NCI-H82 treated with DMSO at 0.1 percent for 48 hours (cell line): Measurements from ENCODE around the gene ABTB2.
A peak's percentile ranks its signal among the peaks of the same experiment; 100 is the strongest.

ENCODE experiments used
- DNase-seq: peaks from one replicate; lab custom pipeline; 2025; ENCODE audit not compliant: unreplicated experiment; lab: John Stamatoyannopoulos, UW

The ABTB2 gene

DNA sequence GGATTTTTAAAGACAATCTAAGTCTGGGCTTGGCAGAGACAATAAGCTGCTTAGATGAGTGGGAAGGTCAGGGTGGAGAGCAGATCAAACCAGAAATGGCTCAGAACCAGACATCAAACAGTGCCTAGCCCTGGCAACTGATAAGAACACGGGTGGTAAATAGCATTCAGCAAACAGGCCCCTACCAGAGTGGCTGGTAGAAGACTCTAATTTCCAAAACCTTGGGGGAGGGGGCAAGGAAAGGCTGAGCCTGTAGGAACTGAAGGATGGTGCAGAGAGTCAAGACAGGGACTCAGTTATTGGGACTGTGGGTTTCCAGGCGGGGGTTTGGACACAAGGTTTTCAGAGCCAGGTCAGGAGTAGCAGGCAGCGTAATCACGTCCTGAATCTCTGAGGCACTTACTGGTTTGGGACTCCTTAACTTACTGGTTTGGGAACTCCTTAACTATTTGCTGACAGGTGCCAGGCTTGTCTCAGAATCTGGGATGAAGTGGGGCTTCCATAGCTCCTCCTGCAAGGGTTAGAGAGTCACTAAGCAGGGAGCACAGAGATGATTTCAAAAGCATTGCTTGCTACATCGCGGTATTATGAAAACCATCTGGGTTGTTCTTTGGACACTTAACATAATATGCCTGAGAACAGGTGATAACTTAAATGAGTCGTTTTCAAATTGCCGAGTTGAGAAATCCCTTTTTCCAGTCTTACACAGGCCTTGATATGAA is 5.7 kb upstream of the ABTB2 start:
- DNase-seq, result no peak

DNA sequence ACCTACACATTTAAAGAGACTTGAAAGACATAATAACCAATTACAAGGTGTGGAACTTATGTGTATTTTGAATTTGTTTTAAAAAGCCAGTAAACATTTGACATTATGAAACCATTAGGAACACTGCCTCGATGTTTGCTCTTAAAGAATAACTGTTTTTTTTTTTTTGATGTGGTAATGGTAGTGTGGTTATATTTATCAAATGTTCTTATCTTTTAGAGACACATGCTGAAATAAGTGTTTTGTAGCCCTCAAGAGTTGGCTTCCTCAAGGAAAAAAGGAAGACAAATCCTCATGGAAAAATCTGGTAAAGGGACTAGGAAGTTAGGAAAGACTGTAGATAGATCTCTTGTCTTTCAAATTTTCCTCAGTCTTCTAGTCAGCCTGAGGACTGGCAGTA is 2.2 kb upstream of the ABTB2 start:
- no peak for DNase-seq

DNA sequence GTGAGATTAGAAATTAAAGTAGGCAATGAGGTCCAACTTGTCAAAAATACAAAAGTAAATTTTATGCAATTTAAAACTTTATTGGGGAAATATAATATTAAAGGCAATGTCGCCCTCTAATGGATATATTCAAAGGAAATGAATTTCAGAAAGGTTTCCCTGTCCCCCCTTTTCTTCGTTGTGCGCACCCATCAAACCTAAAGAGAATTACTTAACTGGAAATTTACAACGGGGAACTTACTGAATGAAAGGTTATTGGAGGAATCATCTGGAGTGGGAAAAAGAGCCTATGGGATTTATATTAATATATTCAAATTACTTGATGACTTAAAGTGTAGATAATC is 1.7 kb upstream of the ABTB2 start:
- DNase-seq, result no peak

GRCh38 chr11:34358728-34359547 is 1.1 kb upstream of the ABTB2 start:
- peak; percentile 53 for DNase-seq

DNA sequence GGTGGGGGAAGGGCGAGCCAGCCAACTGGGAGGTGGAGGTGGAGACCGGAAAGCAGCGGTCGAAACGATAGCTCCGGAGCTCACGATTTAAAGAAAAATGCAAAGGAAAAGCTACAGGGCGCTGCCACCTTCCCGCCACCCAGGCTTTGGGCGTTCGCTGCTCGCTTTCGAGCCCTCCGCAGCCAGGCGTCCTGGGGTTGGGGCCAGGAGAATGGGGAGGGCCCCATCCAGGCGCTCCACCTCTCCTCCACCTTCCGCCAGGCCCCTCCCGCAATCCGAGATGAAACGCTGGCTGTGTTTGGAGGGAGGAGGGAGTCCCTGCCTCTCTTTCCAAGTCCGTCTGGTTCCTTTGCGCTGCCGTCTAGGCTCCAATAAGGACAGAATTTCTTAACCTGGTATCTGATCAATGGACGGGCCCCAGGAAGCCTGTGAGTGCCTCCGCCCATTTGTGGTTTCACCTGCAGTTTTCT is 483 bp upstream of the ABTB2 start:
- DNase-seq, result peak; percentile 44

DNA sequence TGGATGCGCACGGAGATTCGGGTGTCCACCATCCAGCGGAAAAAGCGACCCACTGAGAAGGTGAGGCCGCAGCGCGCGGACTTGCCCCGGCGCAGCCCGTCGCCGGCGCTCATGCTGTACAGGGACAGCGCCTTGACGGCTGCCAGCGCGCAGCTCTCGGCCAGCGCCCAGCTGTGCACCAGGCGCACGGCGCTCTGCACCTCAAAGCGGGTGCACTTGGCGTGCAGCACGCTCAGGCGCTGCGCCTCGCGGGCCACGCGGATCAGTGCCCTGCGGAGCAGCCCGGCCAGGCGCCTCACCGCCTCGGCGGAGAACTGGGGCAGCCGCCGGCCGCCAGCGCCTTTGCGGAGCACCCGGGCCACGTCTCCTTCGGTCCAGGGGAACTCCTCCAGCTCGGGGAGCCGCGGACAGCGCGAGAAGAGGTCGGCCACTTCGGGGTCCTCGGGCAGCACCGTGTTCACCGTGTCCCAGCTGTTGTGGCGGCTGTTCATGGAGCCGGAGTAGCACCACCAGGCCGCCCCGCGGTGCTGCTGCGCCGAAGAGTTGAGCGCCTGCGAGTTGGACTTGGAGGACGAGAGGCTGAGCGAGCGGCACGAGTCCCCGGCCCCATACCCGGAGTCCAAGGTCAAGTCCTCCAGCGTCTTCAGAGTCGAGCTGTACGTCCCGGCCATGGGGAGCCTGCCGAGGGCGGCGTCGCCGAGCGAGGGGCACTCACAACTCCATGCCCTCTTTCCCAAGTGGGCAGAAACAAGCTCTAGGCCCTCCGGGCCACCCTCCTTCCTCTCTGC is 703 bp downstream of the ABTB2 start:
- no peak for DNase-seq

DNA sequence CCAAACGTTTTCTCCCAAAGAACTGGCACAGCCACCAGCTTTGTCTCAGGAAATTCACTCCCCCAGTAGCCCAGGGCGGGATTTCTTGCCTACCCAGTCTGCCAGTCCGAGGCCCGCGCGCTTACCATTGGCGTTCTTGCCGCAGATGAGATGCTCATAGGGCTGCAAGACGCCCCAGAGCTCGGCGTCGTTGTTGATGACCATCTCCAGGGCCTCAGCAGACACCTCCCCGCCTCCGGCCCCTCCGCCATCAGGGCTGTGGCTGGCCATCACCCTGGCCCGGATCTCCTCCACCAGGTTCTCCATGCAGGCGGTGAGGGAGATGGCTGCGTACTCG is 1.3 kb downstream of the ABTB2 start:
- DNase-seq, result no peak

DNA sequence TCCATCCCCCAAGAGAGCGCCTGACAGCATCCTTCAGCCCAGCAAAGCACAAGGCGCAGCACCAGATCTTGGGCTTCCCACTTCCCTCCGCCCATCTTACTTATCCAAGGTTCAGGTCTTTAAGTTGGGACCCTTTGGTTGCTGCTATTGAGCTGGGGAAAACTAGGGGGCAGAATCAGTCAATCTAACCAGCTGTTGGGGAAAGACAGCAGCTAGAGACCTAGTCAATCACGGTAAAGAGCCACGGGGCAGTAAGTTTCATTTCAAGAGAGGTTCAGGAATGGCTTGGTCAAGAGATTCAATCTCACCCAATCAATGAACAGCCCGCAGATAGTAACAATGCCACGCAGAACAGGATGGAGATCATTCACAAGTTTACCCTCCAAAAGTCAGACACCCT is 1.7 kb downstream of the ABTB2 start:
- no peak for DNase-seq

- DNase-seq, result no peak
Observed at GRCh38 chr11:34355726-34356125, 2.1 kb downstream of the ABTB2 start.

DNA sequence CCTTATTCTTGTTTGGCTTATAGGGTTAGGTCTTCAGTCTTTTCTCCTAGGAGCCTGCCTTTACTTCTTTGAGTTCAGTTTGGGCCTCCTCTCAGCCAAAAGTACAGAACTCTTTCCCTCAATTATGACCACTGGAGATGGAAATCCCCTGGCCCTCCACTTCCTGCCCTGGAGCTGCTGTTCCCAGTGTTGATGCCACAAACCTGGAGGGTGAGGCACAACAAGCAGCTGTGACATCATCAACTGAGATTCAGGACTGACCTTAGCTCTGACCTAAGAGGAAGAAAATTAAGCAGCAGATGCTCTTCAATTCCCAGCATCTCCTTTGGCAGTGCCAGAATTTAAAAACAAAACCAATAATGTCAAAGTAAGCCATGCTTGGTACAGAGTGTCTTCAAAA is 3.0 kb downstream of the ABTB2 start:
- DNase-seq, result no peak

DNA sequence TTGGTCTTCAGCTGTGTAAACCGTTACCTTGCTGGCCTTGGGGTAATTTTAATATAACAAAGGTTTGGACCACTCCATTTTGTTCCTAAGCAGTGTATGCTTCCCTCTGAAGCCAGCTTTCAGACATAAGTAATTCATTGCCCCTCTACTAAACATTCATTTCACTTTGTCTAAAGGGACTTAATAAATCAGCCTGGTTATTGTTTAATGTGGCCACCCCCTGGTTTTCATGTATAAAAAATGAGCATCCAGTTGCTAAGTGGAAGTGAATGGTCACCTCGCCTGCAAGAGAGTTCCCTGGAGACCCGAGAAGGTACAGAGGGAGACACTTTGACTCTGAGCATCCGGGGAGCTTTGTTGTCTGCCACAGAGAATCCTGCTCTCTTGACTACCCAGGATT is 3.9 kb downstream of the ABTB2 start:
- DNase-seq, result no peak

- no peak for DNase-seq
Observed at GRCh38 chr11:34351687-34352469, 5.9 kb downstream of the ABTB2 start.

GRCh38 chr11:34351051-34351450 is 6.8 kb downstream of the ABTB2 start:
- no peak for DNase-seq

DNA sequence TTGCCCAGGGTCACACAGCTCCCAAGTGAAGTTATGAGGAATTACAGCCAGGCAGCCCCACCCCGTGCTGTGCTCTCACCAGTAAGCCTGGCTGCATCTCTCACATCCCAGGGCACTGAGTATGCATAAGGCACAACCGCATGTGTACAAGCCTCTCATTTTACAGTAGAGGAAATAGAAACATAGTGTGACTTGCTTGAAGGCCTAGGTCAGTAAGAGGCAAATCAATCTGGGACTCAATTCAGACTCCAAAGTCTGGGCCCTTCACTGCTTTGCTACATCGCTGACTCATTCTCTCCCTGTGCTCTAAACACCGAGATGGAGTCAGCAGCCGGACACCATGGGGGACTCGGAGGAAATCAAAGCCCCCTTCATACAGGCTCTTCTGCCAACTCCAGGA is 7.9 kb downstream of the ABTB2 start:
- no peak for DNase-seq

DNA sequence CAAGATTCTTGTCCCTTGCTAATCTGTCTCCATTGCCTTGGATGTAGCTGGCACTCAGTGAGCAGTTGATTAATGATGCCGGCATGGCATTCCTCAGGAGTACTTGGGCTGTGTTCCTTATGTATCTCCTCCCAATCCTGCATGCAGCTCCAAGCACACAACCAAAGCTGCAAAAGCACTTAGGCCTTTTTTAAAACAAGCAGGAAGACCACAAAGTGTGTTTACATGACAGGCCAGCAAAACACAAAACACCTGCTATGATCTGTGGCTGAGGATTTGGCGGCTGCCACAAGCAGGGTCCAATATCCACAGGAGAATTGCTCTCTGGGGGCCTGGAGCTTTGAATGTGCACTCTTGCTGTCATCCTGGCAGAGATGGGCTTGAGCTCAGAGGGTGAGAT is 8.9 kb downstream of the ABTB2 start:
- DNase-seq, result no peak

- no peak for DNase-seq
Observed at GRCh38 chr11:34348096-34348495, 9.7 kb downstream of the ABTB2 start.

- no peak for DNase-seq
Observed at GRCh38 chr11:34346551-34346950, 11.3 kb downstream of the ABTB2 start.

GRCh38 chr11:34345991-34346480 is 11.8 kb downstream of the ABTB2 start:
- no peak for DNase-seq

- no peak for DNase-seq
Observed at GRCh38 chr11:34345540-34345876, 12.3 kb downstream of the ABTB2 start.

- DNase-seq, result no peak
Observed at GRCh38 chr11:34344768-34345539, 12.9 kb downstream of the ABTB2 start.
